Right forelimb (tissue), 1 donor: ENCODE measurements around the gene QSOX1.

Experiments used
- DNase-seq: peaks from one replicate; pipeline ENCODE4 v3.0.0-alpha.2; 2018

Gene QSOX1

DNA sequence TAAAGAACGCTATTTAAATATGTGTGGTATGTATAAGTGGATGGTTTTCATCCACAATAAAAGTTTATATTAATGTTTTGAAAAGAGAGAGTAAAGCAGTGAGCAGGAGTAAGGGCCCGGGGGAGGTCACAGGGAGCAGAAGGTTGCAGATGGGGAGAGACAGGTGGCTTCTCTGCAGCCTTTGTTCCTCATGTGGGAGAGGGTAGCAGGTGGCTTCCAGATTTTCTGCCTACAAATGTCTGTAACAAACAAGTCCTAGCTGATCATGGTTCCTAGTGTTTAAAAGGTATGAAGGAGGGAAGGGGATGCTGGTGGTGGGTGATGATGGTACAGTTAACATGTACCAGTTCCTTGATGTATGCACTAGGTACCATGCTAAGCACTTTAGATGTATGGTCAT lies 18.8 kb downstream of the QSOX1 start:
- DNase-seq = no peak

DNA sequence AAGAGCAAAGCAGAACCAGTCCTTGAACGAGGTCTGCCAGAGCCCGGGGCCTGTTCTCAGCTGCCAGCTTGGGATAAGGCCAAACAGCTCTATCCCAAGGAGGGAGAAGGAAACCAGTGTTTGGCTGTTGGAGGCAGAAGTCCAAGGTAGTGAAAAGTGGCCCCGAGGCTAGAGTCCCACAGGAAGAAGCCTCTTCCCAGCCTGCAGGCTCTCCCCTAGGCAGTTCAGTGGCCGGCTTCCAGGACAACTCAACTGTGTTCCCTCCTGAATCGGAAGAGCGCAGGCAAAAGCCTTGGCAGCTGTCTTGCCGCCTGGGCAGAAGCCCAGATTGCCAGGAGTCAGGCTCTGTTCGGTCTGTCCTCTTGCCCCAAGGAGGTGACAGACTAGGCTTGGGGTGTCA lies 19.3 kb downstream of the QSOX1 start:
- no peak for DNase-seq

- no peak for DNase-seq
Measured at GRCh38 chr1:180175291-180175690, 20.6 kb downstream of the QSOX1 start.

- no peak for DNase-seq
Measured at GRCh38 chr1:180175806-180176205, 21.1 kb downstream of the QSOX1 start.

- DNase-seq = no peak
Measured at GRCh38 chr1:180176965-180177364, 22.3 kb downstream of the QSOX1 start.

- DNase-seq = no peak
Measured at GRCh38 chr1:180177931-180178330, 23.3 kb downstream of the QSOX1 start.

DNA sequence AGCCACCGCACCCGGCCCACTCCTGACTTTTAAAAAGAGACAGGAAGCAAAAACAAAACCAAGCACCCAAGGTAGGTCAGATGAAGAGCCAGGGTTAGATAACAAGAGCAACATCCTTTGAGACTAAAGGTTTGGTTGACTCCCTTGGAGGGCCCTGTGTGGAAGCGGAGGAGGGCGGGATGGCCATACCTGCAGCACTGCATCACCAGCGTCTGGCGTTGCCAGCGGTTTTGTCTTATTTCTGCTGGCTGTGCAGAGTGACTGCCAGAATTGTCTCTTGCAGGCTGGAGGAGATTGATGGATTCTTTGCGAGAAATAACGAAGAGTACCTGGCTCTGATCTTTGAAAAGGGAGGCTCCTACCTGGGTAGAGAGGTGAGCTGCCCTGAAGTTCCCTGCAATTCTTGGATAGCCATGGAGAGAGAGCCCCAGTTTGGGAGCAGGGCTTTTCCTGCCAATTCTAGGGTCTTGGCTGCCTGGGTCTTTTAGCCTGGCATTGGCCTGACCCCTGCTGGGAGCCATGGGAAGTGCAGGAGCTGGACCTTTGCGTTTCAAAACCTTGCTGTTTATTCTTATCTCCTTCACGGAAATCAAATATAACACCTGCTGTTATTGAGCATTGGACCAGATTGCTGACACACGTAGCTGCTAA lies 24.0 kb downstream of the QSOX1 start:
- peak; percentile 78 for DNase-seq

GRCh38 chr1:180179162-180179957 lies 24.7 kb downstream of the QSOX1 start:
- DNase-seq = no peak

DNA sequence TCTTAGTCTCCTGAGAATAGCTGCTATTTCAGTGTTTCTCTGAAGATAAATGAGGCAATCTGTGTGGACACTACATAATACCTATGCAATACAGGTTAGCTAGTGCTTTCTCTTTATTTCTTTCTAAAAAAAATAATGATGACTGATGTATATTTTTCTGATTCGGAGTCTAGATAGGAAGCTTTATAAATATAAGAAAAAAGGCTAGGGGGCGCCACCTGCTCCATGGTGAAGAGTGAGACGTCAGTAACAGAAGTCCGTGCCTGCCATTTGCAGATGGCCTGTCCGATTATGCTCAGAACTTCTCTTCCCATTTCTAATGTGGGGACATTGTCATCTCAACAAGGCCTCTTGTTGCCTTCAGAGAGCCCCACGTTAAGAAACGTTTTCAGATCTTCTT lies 26.4 kb downstream of the QSOX1 start:
- no peak for DNase-seq

DNA sequence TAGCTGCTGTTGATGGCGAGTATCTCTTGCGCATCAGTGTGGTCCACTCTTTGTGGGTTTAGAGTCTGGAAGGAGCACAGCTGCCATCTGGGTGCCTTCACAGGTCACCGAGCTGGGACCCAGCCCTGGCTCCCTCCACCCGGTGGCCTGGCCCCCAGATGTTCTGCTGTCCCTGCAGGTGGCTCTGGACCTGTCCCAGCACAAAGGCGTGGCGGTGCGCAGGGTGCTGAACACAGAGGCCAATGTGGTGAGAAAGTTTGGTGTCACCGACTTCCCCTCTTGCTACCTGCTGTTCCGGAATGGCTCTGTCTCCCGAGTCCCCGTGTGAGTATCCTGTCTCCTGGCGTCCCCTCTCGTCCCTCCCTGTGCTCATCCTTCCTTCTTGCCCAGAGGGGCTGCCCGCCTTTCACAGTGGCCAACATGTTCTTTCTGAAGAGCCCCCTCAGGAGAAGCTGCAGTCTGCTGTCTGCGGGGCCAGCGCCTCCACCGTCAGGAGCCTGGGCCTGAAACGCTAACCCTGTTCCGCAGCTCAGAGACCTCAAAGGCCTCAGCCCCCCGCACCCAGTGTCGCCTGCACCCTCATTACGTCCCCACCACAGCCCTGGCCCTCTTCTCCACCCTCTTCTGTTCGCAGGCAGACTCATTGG lies 27.4 kb downstream of the QSOX1 start:
- DNase-seq = no peak

- peak; percentile 37 for DNase-seq
Measured at GRCh38 chr1:180182643-180183311, 28.1 kb downstream of the QSOX1 start.

- DNase-seq = no peak
Measured at GRCh38 chr1:180183426-180183825, 28.8 kb downstream of the QSOX1 start.

DNA sequence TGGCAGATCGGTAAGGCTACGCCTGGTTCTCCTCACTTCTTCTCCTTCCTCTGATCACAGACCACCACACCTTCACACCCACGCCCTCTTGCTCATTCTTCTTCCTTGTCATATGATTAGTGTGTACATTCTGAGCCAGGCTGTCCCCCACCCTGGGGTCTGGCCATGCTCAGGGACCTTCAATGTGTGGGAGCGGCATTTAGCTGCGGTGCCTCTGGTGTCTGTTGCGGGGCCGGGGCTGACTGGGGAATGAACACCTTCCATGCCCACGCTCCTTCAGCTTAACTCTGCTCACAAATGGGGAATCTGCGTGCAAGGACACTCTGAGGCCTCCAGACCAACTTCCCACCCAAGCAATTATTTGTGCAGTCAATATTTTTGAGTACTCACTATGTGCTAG lies 29.4 kb downstream of the QSOX1 start:
- peak; percentile 22 for DNase-seq

DNA sequence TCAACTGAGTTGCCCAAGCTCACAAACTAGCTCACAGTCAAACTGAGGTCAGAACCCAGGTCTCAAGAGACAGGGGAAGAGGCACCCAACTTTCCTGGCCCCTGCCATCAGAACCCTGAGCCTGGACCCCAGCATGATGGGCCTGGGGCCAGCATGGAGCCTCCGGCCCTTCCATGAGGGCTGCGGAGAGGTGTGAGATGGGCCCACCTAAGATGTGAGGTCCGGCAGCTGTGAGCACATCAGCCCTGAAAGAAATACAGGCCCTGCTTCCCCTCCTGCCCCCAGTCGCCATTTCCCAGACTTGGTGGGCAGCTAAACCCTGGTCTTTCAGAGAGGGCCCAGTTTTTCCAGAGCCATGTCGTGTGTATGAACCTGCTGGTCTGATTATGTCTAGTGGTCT lies 30.6 kb downstream of the QSOX1 start:
- DNase-seq = peak; percentile 35

DNA sequence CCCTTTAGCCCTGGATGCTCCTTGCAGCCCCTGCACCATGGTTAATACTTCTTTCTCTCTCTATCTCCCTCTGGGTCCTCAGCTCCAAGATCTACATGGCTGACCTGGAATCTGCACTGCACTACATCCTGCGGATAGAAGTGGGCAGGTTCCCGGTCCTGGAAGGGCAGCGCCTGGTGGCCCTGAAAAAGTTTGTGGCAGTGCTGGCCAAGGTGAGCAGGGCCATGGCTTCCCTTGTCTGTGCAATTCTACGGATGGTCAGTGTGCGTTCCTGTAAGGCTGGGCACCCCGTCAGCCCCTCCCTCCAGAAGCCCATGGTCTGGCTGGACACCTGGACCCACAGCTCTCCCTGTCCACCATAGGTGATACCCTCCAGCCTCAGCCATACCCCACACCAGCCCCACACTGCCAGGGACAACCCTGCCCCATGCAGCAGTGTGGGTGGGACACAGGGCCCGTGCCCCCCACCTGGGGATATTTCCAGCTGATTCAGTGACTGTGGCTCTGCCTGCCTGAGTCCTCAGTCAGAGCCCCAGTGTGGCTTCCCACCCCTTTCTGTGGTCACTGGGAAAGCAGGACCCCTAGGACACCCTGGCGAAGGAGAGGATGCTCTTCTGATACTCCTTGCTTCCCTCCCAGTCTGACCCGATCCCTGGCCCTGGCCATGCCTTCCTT lies 31.4 kb downstream of the QSOX1 start:
- peak; percentile 24 for DNase-seq

GRCh38 chr1:180186831-180187230 lies 32.2 kb downstream of the QSOX1 start:
- DNase-seq = no peak

GRCh38 chr1:180187626-180188025 lies 33.0 kb downstream of the QSOX1 start:
- DNase-seq = no peak

DNA sequence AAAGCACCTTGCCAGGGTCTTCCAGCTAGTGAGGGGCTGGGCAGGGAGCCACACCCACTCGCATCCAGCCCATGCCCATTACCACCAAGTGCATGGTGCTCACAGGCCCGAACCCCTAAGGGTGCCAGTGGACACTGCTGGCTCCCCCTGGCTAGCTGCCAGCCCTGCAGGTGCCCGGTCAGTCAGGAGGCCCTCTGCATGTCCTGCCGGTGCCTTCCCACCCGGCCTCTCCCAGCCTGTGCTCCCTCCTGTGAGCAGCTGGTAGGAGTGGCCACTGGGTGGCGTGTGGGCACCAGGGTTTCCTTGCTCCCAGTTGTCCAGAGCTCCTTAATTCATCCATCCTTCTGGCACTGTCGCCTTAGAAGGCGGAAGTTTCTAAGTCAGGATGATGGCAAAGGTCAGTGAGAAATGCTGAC lies 33.4 kb downstream of the QSOX1 start:
- peak; percentile 80 for DNase-seq

- no peak for DNase-seq
Measured at GRCh38 chr1:180188684-180189175, 34.1 kb downstream of the QSOX1 start.

DNA sequence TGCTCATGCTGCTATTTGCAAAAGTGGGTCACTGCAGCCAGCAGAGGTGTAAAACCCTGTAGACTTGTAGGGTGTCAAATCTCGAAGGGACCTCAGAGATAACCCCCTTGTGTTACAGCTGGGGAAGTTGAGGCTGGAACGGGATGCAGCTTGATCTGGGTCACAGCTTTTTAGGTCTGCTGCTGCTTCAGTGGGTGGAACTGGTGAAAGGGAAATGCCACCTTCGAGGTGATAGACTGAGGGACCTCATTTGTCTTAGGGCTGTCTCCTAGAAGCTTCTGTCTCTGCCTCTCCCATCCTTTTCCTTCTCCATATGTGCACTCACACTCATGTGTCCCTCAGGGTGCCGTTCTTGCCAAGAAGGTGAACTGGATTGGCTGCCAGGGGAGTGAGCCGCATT lies 35.4 kb downstream of the QSOX1 start:
- DNase-seq = no peak

GRCh38 chr1:180192172-180192571 lies 37.5 kb downstream of the QSOX1 start:
- DNase-seq = no peak

- DNase-seq = no peak
Measured at GRCh38 chr1:180193141-180194047, 38.7 kb downstream of the QSOX1 start.
